Activated CD4-positive, alpha-beta T cell treated with anti-CD3 and anti-CD28 coated beads, Interleukin-2, amount 50 U/mL, for 4 hours (primary cell): ENCODE measurements around the gene CEP120.

Experiments used
- DNase-seq, 2 experiments: peaks; one replicate each; pipeline ENCODE4 v3.0.0-alpha.2; 2020

The CEP120 gene

DNA sequence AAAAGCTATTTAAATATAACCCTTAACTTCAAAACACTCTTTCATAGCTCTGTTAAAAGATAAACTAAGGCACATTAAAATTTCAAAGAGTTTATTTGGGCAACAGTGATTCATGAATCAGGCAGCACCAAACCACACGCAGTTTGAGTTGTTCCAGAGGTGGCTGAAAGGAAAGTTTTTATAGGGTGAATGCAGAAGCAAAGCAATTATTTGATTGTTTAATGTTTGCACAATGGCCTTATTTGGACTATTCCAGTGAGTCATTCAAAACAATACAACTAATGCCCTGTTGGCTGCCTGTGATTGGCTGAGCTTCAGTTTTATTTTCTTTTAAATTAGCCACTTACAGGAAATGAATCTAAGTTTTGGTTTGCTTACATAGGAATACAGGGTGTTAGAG, 125.3 kb downstream of the CEP120 start:
- DNase-seq, result no peak

DNA sequence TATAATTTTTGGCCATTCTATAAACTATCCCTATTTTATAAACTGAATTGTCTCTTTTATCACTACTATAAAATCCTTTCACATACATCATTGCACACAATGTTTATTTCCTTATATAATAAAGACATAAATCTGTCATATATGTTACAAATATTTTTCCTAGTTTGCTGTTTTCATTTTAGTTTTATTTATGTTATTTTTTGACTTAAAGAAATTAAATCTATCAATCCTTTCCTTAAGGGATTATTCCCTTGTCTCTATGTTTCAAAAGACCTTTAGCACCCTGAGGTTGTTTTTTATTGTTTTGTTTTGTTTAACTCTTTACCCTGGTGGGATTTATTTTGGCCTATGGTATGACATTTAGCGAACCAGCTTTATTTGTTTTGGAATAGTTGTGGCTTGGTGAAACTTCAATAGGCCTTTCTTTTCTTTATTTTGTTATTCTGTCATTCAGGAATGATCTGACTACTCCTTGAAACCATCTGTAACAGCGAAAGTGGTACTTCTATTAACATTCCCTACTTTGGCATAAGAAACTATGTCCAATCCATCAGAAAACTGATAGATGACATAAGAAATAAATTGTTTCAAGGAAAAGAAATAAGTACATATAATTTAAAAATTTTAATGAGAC, 125.9 kb downstream of the CEP120 start:
- DNase-seq, result no peak
